Activated T-helper 2 cell treated with anti-CD3 and anti-CD28 coated beads, Interferon-gamma antibody, Interleukin-2, Interleukin-4, amounts not matched to agents 10 μg/mL and 5 μg/mL and 100 μg/mL, durations not matched to agents 14 hours and 24 hours and 36 hours (primary cell): ENCODE data around the gene KIAA1671. TPM values are rescaled to one million over a fixed set of nuclear protein-coding genes. Genes with fewer than 3 reads are reported as not detected.
"Not testable (repeated sequence)": the region's sequence is repeated elsewhere in the genome, so short reads cannot be mapped to it uniquely, and the experiment has no call there.

Source experiments
- DNase-seq: peaks from one replicate; pipeline ENCODE4 v3.0.0; 2021; ENCODE audit warnings: low spot score
- H3K27ac Mint-ChIP-seq: one replicate; pipeline ENCODE4 v1.8.0; 2021; ENCODE audit warnings: mixed read lengths
- H3K27me3 Mint-ChIP-seq: one replicate; pipeline ENCODE4 v1.8.0; 2021; ENCODE audit warnings: low read depth, mixed read lengths
- H3K36me3 Mint-ChIP-seq: one replicate; pipeline ENCODE4 v1.8.0; 2021; ENCODE audit warnings: low read depth, mixed read lengths
- H3K4me1 Mint-ChIP-seq: one replicate; pipeline ENCODE4 v1.8.0; 2021; ENCODE audit warnings: low read depth, mixed read lengths
- H3K4me3 Mint-ChIP-seq: one replicate; pipeline ENCODE4 v1.8.0; 2021; ENCODE audit warnings: low read depth, mild to moderate bottlenecking, moderate library complexity, mixed read lengths
- H3K9me3 Mint-ChIP-seq: one replicate; pipeline ENCODE4 v1.8.0; 2021; ENCODE audit warnings: mixed read lengths
- intact Hi-C: fragments of 100-400 bp; cut with micrococcal nuclease; formaldehyde crosslinking; loops from one replicate; pipeline ENCODE4 v1.15.1; 2023
- total RNA-seq: library from RNA; stranded (reverse); gene quantifications from 2 replicates; pipeline ENCODE4 v1.2.3, GENCODE V29; 2022

The KIAA1671 gene
- total RNA-seq, 1 donor from 2014 or later: 10.5 TPM

DNA sequence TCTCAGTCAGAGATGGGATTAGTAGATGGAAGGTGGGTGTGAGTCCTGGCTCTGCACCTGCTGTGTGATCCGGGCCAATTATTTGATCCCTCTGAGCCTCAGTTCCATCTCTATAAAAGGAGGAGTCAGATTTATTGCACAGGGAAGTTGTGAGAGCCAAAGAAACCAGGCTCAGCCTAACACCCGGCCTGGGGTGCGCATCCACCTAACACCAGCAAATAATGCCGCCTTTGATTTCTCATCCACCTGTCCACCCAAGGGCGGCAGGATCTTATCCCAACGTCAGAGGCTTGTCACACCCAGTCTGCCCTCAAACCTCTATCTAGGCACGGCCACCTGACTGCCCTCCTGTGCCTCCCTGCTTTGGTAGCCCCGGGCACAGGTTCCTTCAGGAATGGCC lies 269.3 kb downstream of the KIAA1671 start:
- H3K27ac Mint-ChIP-seq: no peak overlapping the region
- intact Hi-C loops: no loop called here
- H3K4me1 Mint-ChIP-seq: no peaks in the 10 kb centered on the region
- no peaks in the 10 kb centered on the region for H3K9me3 Mint-ChIP-seq
- no peaks in the 10 kb centered on the region for H3K36me3 Mint-ChIP-seq
- H3K4me3 Mint-ChIP-seq: no peak overlapping the region
- H3K27me3 Mint-ChIP-seq: peaks cover 4% of the 10 kb centered on the region
- no peak for DNase-seq

DNA sequence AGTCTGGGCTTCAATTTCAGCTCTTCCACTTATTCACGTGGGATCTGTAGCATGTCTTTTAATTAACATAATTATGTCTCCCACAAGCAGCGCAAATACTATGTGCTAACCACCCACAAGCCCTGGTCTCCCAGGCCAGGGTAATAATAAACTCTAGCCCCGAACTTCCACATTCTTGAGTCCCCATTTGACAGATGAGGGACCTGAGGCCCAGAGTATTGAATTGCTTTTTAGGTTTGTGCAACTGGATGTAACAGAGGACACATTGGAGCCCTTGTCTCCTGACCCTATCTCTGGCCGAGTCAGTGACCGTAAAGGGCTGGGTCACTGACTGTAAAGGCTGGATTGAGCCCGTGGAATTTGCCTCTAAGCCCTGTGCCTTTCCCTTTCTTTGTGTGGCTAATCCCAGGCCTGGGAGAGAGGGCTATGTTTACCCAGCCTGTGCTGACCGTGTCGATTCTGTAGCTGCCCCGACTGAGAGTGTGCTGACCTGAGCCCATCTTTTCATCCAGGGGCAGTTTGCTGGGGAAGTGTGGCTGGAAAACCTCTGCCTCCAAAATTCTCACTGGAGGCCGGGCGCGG lies 270.8 kb downstream of the KIAA1671 start:
- no peaks in the 10 kb centered on the region for H3K9me3 Mint-ChIP-seq

DNA sequence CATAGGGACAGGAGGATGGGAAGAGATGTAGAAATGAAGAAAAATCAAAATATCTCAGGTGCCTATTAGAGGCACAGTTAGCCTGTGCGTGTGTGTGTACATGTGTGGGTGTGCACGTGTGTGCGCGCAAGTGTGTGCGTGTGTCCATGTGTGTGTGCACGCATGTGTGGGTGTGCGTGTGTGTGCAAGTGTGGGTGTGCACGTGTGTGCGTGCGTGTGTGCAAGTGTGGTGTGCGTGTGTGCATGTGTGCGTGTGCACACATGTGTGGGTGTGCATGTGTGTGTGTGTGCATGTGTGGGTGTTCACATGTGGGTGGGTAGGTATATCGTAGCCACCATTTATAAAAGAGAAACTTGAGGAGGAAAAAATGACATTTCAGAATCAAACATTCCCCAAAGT lies 276.3 kb downstream of the KIAA1671 start:
- Mint-ChIP-seq H3K36me3 (no peaks in the 10 kb centered on the region), H3K27ac (no peak overlapping the region), H3K4me1 (no peaks in the 10 kb centered on the region), H3K27me3 (peaks cover 4% of the 10 kb centered on the region), H3K4me3 (no peak overlapping the region), H3K9me3 (no peaks in the 10 kb centered on the region)
- intact Hi-C loops: no loop called here
- DNase-seq: no peak

More for the DNA sequence above, 270.8 kb downstream of the KIAA1671 start:
- no peak overlapping the region for H3K27ac Mint-ChIP-seq
- peaks cover 6% of the 10 kb centered on the region for H3K27me3 Mint-ChIP-seq
- H3K36me3 Mint-ChIP-seq: no peaks in the 10 kb centered on the region
- no peaks in the 10 kb centered on the region for H3K4me1 Mint-ChIP-seq
- DNase-seq: no peak
- H3K4me3 Mint-ChIP-seq: no peak overlapping the region
- intact Hi-C loops: no loop called here

DNA sequence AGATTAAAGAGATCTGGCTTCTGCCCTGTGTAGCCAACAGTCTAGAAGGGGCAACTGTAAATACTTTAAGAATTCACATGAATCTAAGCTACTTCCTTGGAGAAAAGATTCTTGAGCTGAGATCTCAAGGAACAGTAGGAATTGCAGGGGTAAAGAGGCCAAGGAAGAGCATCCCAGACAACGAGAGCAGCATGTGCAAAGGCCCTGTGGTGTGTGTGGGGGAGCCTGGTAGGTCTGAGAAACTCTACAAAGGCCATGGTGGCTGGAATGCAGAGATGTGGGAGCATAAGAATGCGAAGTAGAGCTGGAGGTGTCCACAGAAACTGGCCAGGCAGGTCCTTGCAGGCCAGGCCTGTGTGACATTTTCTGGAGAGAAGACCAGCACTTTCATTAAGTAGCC lies 278.2 kb downstream of the KIAA1671 start:
- H3K36me3 Mint-ChIP-seq, H3K27me3 Mint-ChIP-seq, H3K4me1 Mint-ChIP-seq, H3K9me3 Mint-ChIP-seq, H3K4me3 Mint-ChIP-seq, H3K27ac Mint-ChIP-seq, DNase-seq, intact Hi-C loops: not testable (repeated sequence)

DNA sequence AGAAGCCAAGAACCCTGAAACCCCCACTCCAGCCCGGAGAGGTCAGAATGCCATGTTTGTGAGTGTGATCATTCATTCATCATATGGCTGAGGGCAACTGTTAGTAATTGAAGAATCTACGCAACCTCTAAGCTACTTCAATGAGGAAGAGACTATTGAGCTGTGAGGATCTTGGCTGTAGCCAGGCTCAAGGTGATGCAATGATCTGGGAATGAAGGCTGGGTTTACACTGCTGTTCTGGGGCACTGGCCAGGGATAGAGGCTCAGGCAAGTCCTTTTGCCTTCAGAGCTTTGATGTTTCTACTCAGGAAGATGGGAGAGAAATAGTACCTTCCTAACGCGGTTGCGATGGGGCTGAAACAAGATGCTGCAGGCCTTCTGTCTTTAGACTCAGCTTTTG lies 279.8 kb downstream of the KIAA1671 start:
- DNase-seq: no peak
- Mint-ChIP-seq H3K4me1 (peaks cover 7% of the 10 kb centered on the region), H3K27me3 (peaks cover 5% of the 10 kb centered on the region), H3K27ac (no peak overlapping the region), H3K4me3 (no peak overlapping the region), H3K9me3 (no peaks in the 10 kb centered on the region), H3K36me3 (no peaks in the 10 kb centered on the region)
- intact Hi-C loops: no loop called here

DNA sequence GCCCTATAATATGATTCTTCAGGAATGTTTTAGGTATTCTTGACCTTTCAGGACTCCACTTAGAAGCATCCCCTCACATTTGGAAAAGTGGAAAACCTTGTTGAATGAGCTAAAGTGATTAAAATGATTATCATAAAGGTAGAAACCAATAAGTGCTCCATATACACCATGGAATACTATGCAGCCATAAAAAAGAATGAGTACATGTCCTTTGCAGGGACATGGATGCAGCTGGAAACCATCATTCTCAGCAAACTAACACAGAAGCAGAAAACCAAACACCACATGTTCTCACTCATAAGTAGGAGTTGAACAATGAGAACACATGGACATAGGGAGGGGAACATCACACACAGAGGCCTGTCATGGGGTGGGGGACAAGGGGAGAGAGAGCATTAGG lies 281.2 kb downstream of the KIAA1671 start:
- H3K4me1 Mint-ChIP-seq, H3K27me3 Mint-ChIP-seq, H3K27ac Mint-ChIP-seq, H3K4me3 Mint-ChIP-seq, DNase-seq, H3K36me3 Mint-ChIP-seq, H3K9me3 Mint-ChIP-seq, intact Hi-C loops: not testable (repeated sequence)

DNA sequence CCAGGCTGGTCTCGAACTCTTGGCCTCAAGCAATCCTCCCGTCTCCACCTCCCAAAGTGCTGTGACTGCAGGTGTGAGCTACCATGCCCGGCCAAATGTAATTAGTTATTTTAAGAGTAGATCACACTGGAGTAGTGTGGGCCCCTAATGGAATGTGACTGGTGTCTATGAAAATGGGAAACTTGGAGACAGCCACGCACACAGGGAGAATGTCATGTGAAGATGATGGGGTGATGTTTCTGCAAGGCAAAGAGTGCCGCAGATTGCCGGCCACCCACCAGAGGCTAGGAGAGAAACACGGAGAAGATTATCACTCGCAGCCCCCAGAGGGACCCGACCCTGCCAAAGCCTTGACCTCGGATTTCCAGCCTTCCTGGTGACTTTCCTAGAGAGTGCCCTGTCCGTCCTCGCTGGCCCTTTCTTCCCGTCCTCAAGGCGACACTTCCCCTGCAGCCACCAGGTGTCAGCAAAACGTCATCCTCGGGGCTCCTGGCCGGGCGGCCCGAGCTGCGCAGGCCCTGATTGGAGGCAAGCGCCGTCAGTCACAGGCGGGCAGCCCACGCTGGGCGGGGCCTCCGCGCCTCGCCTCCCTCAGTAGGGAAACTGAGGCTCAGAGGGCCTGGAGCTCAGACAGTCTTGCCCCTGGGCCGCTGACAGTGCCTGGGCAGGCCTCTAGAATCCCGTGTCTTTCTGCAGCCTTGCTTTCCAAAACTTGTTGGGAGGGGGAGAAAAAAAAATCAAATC lies 283.2 kb downstream of the KIAA1671 start:
- intact Hi-C loops: no loop called here
- Mint-ChIP-seq H3K27me3 (peaks cover 12% of the 10 kb centered on the region), H3K27ac (no peak overlapping the region), H3K4me1 (peaks cover 7% of the 10 kb centered on the region), H3K36me3 (no peaks in the 10 kb centered on the region), H3K4me3 (peak overlapping the region; percentile 21), H3K9me3 (no peaks in the 10 kb centered on the region)
- peak; percentile 69 for DNase-seq

DNA sequence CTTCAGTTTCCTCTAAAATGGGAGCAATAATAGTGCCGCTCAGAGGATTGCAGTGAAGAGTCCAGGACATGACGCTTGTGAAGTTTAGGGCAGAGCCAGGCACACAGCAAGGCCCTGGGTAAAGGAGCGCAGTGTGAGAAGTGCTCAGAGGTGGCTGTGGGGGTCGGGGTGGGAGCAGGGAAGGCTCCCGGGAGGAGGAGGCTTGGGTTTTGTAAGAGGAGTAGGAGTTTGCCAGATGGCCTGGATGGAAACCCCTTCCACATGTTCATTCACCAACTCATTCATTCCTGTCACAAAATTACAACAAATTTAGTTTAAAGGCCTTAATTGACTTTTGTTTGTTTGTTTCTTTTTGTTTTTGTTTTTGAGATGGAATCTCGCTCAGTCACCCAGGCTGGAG lies 283.9 kb downstream of the KIAA1671 start:
- H3K9me3 Mint-ChIP-seq: no peaks in the 10 kb centered on the region

DNA sequence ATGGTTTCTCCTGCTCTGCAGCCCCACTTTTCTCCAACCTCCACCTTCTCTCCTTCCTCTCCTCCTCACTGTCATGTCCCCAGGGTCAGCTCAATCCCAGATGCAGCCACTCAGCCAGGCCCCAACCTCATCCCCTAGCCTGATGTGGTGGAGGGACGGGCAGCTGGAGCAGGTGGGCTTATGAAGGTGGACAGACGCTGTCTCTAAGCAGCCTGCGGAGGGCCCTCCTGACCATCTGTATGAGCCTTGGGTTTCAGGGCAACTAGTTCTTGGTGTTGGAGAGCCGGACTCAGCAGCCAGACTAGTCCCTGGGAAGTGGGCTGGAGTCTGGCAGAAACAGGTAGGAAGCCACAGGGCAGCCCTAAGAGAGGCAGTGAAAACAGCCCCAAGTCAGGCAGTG lies 285.0 kb downstream of the KIAA1671 start:
- no peaks in the 10 kb centered on the region for H3K9me3 Mint-ChIP-seq
- no peak for DNase-seq
- H3K36me3 Mint-ChIP-seq: no peaks in the 10 kb centered on the region
- H3K4me3 Mint-ChIP-seq: no peak overlapping the region
- intact Hi-C loops: no loop called here
- no peak overlapping the region for H3K27ac Mint-ChIP-seq
- H3K4me1 Mint-ChIP-seq: peaks cover 7% of the 10 kb centered on the region
- H3K27me3 Mint-ChIP-seq: peaks cover 12% of the 10 kb centered on the region

More for the DNA sequence above, 283.9 kb downstream of the KIAA1671 start:
- no peak overlapping the region for H3K4me3 Mint-ChIP-seq
- peaks cover 7% of the 10 kb centered on the region for H3K4me1 Mint-ChIP-seq
- H3K27ac Mint-ChIP-seq: no peak overlapping the region
- H3K36me3 Mint-ChIP-seq: no peaks in the 10 kb centered on the region
- intact Hi-C loops: no loop called here
- peaks cover 12% of the 10 kb centered on the region for H3K27me3 Mint-ChIP-seq
- DNase-seq: no peak

DNA sequence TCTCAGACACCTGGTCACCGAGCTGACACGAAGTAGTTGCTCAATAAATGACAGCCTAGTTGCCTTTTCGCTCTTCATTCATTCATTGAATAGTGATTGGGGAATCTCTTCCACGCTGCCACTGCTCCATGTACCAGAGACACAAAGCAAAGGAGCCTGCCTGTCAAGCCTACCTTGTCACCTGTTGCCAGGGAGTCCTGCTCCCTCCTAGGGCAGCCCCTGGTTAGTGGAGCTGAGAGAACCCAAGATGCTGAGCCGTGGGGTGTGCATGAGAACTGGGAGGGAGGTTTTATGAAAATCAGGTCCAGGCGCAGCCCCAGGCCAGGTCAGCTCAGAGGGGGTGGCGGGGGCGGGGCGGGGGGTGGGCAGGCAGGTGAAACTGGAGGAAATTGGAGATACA lies 285.5 kb downstream of the KIAA1671 start:
- peaks cover 12% of the 10 kb centered on the region for H3K27me3 Mint-ChIP-seq
- intact Hi-C loops, DNase-seq: not testable (repeated sequence)

More for the DNA sequence above, 285.5 kb downstream of the KIAA1671 start:
- H3K4me3 Mint-ChIP-seq, H3K9me3 Mint-ChIP-seq, H3K36me3 Mint-ChIP-seq, H3K4me1 Mint-ChIP-seq, H3K27ac Mint-ChIP-seq: not testable (repeated sequence)

Other genes starting within 250 kb of the KIAA1671 start
- gene PIWIL3, start 178.0 kb upstream of the KIAA1671 start, total RNA-seq: not detected in 2 replicates
- 0.07 TPM in 1 of 2 replicates, not detected in the other for gene SGSM1, start 146.5 kb upstream of the KIAA1671 start, total RNA-seq
- not detected in 2 replicates for gene LHFPL7, start 6.0 kb upstream of the KIAA1671 start, total RNA-seq
- 0.21 and 0.23 TPM in 2 replicates for gene CRYBB3, start 247.1 kb downstream of the KIAA1671 start, total RNA-seq